Effector memory CD8-positive, alpha-beta T cell (primary cell): ENCODE results near the gene POLD2.
"Not testable (repeated sequence)": the region's sequence is repeated elsewhere in the genome, so short reads cannot be mapped to it uniquely, and the experiment has no call there.

Experiments used
- ATAC-seq: fragments of 150-1000 bp; cut with Tn5 transposase; replicated peaks from 2 replicates; pipeline ENCODE4 v1.10.0; 2021; ENCODE audit warnings: mild to moderate bottlenecking, moderate library complexity
- DNase-seq, 3 experiments: peaks; one replicate each; pipeline ENCODE4 v3.0.0; 2021
- H3K27ac Mint-ChIP-seq, 2 donors: one replicate each; pipeline ENCODE4 v1.8.0; 2022; ENCODE audit warnings: mild to moderate bottlenecking in 2 of 2, mixed read lengths in 2 of 2, moderate library complexity in 2 of 2
- H3K27me3 Mint-ChIP-seq, 2 donors: one replicate each; pipeline ENCODE4 v1.8.0; 2022; ENCODE audit warnings: mixed read lengths in 2 of 2
- H3K36me3 Mint-ChIP-seq: one replicate; pipeline ENCODE4 v1.8.0; 2022; ENCODE audit warnings: mild to moderate bottlenecking, moderate library complexity, mixed read lengths; ENCODE audit not compliant: insufficient read depth
- H3K4me1 Mint-ChIP-seq, 2 donors: one replicate each; pipeline ENCODE4 v1.8.0; 2022; ENCODE audit warnings: low read depth in 2 of 2, mixed read lengths in 2 of 2
- H3K4me3 Mint-ChIP-seq, 2 donors: one replicate each; pipeline ENCODE4 v1.8.0; 2022; ENCODE audit warnings: mild to moderate bottlenecking in 2 of 2, mixed read lengths in 2 of 2, moderate library complexity in 2 of 2
- H3K9me3 Mint-ChIP-seq, 2 donors: one replicate each; pipeline ENCODE4 v1.8.0; 2022; ENCODE audit warnings: mixed read lengths in 2 of 2
- total RNA-seq, 9 experiments: gene quantifications; one replicate each; lab custom pipeline; 2026; lab: John Stamatoyannopoulos, UW

POLD2 gene
- 29.3 to 203 (median 57.4) reads per million in 9 experiments for total RNA-seq

- H3K9me3 Mint-ChIP-seq: no peaks in the 10 kb centered on the region
Observed at GRCh38 chr7:44123190-44124003, at the start of gene POLD2. Gene POLD2 (minus strand): TSS chr7:44123548. CDS start chr7:44122053, 1,495 bp downstream.

GRCh38 chr7:44172803-44173424 is 49.6 kb upstream of the POLD2 start:
- H3K9me3 Mint-ChIP-seq: peaks cover 0 to 2% of the 10 kb centered on the region in 2 donors
- DNase-seq (no peak), ATAC-seq (no peak)
- no peaks in the 10 kb centered on the region for H3K4me1 Mint-ChIP-seq
- no peak overlapping the region for H3K27ac Mint-ChIP-seq
- no peak overlapping the region for H3K4me3 Mint-ChIP-seq
- no peaks in the 10 kb centered on the region for H3K36me3 Mint-ChIP-seq
- H3K27me3 Mint-ChIP-seq: peaks cover 27 to 36% of the 10 kb centered on the region in 2 donors

More at GRCh38 chr7:44123190-44124003, at the start of gene POLD2:
- ATAC-seq: peak; percentile 98
- Mint-ChIP-seq H3K4me3 (peak within 1 kb of the TSS; percentile 87 to 97), H3K27ac (peak within 1 kb of the TSS; percentile 85 to 93), H3K4me1 (peaks cover 14 to 16% of the 10 kb centered on the region in 2 donors), H3K27me3 (no peaks in the 10 kb centered on the region), H3K36me3 (peaks cover 15% of the 10 kb centered on the region)
- peak; percentile 95 to 97 (median 97) for DNase-seq

DNA sequence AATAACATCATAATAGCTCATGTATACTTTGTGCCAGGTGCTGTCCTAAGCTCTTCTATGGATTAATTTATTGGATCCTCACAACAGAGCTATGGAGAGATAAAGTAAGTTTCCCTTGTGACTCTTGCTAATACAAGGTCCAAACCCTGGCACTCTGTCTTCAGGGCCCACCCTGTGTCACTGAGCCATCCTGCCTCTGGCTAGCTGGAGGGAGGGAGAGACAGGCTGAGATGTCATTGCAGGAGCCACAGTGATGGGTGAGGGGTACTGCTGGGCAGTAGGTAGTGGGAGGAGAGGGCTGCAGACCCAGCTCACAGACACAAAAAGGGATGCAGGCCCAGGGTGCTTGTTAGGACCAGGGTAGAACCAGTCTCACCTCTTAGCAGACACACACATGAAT is 49.0 kb upstream of the POLD2 start:
- Mint-ChIP-seq H3K36me3 (no peaks in the 10 kb centered on the region), H3K27me3 (peaks cover 22 to 30% of the 10 kb centered on the region in 2 donors), H3K9me3 (peaks cover 0 to 2% of the 10 kb centered on the region in 2 donors), H3K4me3 (no peak overlapping the region), H3K4me1 (no peaks in the 10 kb centered on the region), H3K27ac (no peak overlapping the region)
- ATAC-seq (no peak), DNase-seq (no peak)

DNA sequence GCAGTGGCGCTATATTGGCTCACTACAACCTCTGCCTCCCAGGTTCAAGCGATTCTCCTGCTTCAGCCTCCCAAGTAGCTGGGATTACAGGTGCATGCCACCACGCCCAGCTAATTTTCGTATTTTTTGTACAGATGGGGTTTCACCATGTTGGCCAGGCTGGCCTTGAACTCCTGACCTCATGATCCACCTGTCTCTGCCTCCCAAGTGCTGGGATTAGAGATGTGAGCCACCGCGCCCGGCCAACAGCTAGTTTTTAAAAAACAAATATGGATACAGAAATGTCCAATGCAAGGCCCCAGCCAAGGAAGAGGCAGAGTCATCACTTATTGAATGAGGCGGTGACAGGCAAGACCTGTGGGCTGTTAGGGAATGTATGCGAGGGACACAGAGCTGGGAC is 48.6 kb upstream of the POLD2 start:
- not testable (repeated sequence) for H3K27ac Mint-ChIP-seq, H3K9me3 Mint-ChIP-seq, H3K4me1 Mint-ChIP-seq, H3K4me3 Mint-ChIP-seq, ATAC-seq, DNase-seq, H3K36me3 Mint-ChIP-seq
- peaks cover 17 to 30% of the 10 kb centered on the region in 2 donors for H3K27me3 Mint-ChIP-seq

- Mint-ChIP-seq H3K4me1 (no peaks in the 10 kb centered on the region), H3K27me3 (peaks cover under 1 to 6% of the 10 kb centered on the region in 2 donors), H3K36me3 (no peaks in the 10 kb centered on the region), H3K4me3 (no peak overlapping the region), H3K27ac (no peak overlapping the region), H3K9me3 (no peaks in the 10 kb centered on the region)
- ATAC-seq (no peak), DNase-seq (no peak)
Observed at GRCh38 chr7:44167920-44168319, 44.6 kb upstream of the POLD2 start.

- no peaks in the 10 kb centered on the region for H3K9me3 Mint-ChIP-seq
- no peaks in the 10 kb centered on the region for H3K36me3 Mint-ChIP-seq
- peaks cover 12% of the 10 kb centered on the region in 2 donors for H3K27me3 Mint-ChIP-seq
- no peaks in the 10 kb centered on the region for H3K4me1 Mint-ChIP-seq
- no peak for DNase-seq
- ATAC-seq: no peak
- H3K4me3 Mint-ChIP-seq: no peak overlapping the region
- no peak overlapping the region for H3K27ac Mint-ChIP-seq
Observed at GRCh38 chr7:44163591-44163990, 40.2 kb upstream of the POLD2 start.

DNA sequence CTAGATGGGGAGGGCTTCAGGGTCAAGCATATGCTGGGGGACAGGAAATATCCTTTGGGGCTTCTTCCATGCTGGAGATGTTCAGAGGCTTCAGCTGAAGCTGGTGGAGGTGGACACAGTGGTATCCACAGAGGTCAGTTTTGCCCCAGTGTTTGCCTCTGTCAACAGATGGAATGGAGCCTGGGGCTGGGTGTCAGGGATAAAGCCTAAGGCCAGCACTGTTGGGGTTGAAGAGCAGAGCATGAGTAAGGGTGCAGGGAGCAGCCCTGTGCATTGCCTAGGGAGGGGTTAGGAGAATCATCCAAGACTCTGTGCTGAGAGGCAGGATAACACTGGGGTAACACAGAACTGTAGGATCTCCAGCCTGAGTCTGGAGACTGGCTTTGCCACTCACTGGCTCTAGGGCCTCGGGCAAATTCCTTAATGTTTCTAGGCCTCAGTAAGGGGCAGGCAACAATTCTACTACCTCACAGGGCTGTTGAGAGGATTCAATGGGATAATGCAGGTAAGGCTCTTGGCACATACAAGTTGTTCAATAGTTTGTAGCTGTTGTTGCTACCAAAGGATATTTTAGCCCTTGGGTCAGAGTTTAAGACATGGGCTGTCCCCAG is 39.5 kb upstream of the POLD2 start:
- H3K9me3 Mint-ChIP-seq: no peaks in the 10 kb centered on the region
- no peak for DNase-seq
- no peaks in the 10 kb centered on the region for H3K4me1 Mint-ChIP-seq
- H3K27ac Mint-ChIP-seq: no peak overlapping the region
- H3K4me3 Mint-ChIP-seq: no peak overlapping the region
- H3K36me3 Mint-ChIP-seq: no peaks in the 10 kb centered on the region
- no peak for ATAC-seq
- H3K27me3 Mint-ChIP-seq: peaks cover 12 to 15% of the 10 kb centered on the region in 2 donors

- DNase-seq: no peak
- Mint-ChIP-seq H3K9me3 (no peaks in the 10 kb centered on the region), H3K4me1 (no peaks in the 10 kb centered on the region), H3K36me3 (no peaks in the 10 kb centered on the region), H3K27ac (no peak overlapping the region), H3K4me3 (no peak overlapping the region), H3K27me3 (peaks cover 12 to 22% of the 10 kb centered on the region in 2 donors)
- ATAC-seq: no peak
Observed at GRCh38 chr7:44162179-44162578, 38.8 kb upstream of the POLD2 start.

GRCh38 chr7:44161371-44161770 is 38.0 kb upstream of the POLD2 start:
- Mint-ChIP-seq H3K36me3 (no peaks in the 10 kb centered on the region), H3K4me3 (no peak overlapping the region), H3K27ac (no peak overlapping the region), H3K4me1 (no peaks in the 10 kb centered on the region), H3K9me3 (no peaks in the 10 kb centered on the region), H3K27me3 (peaks cover 12 to 25% of the 10 kb centered on the region in 2 donors)
- no peak for DNase-seq
- no peak for ATAC-seq

- no peak for ATAC-seq
- Mint-ChIP-seq H3K9me3 (no peaks in the 10 kb centered on the region), H3K4me1 (no peaks in the 10 kb centered on the region), H3K36me3 (no peaks in the 10 kb centered on the region), H3K4me3 (no peak overlapping the region), H3K27me3 (peaks cover 12 to 25% of the 10 kb centered on the region in 2 donors), H3K27ac (no peak overlapping the region)
- no peak for DNase-seq
Observed at GRCh38 chr7:44159824-44160630, 36.7 kb upstream of the POLD2 start.

DNA sequence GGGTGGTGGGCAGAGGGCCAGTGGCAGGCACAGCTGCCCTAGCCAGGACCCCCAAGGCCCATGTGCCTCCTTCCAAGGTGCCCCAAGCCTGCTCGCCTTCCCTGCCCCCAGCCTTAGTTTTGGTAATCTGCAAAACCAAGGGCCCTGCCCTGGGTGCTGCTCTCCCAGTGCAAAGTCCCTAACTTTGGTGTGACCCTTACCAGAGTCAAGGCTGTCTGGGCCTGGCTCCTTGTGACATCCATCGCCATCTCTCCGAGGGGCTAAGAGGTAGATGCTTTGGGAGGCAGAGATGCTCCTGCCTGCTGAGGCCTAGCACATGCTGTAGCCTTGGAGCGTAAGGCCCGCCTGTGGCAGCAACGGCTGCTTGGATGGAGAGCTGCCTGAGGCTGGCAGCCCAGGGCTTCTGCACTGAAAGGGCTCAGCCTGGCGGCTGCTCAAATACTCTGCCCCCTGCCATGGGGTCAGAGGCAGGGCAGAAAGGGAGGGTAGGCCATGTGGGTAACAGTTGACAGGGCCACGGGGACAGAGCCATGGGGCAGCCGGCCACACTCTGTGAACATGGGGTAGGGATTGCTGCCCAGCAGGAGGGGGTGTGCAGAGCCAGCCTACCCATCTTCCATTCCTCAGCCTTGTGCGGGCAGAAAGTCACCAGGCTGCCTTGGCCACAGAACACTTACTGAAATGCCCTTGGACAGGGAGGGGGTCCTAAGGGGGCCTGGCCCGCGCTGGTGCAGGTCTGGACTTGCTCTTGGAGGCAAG is 35.7 kb upstream of the POLD2 start:
- Mint-ChIP-seq H3K4me1 (no peaks in the 10 kb centered on the region), H3K27me3 (peaks cover 12 to 25% of the 10 kb centered on the region in 2 donors), H3K36me3 (no peaks in the 10 kb centered on the region), H3K27ac (no peak overlapping the region), H3K9me3 (no peaks in the 10 kb centered on the region), H3K4me3 (no peak overlapping the region)
- DNase-seq (no peak), ATAC-seq (no peak)

DNA sequence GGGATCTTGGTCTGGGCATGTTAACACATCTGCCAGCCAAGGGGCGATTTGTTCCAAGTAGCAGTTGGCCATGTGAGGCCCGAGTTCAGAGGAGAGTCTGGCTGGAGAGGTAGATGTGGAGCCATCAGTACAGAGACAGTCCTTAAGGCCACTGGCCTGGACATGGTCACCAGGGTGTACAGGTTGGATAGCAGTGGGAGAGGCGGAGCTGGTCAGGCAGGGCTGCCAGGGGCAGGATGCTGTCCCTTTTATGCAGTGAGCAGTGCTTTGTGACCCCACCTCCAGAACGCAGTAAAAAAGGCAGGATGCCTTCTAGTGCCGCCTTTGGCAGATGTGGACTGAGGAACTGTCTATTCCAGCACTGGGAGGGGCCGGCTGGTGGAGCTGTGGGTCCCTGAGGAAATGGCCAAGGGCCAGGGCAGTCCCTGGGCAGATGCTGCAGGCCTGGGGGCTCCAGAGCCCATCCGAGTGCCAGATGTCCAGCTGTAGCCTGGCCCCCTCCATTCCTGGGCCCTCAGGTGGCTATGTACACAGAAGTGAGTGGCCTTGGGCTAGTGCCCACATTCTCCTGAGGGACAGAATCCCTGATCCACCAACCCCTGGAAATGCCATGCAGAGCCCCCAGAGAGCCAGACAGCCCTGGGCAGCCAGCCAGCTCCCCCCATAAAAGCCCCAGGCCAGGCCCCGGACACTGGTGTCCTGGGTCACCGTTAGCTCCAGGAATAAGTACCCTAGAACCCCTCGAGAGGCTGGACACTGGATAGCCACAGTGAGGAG is 34.9 kb upstream of the POLD2 start:
- ATAC-seq (no peak), DNase-seq (no peak)
- no peaks in the 10 kb centered on the region for H3K36me3 Mint-ChIP-seq
- no peak overlapping the region for H3K27ac Mint-ChIP-seq
- H3K4me3 Mint-ChIP-seq: no peak overlapping the region
- peaks cover 12 to 25% of the 10 kb centered on the region in 2 donors for H3K27me3 Mint-ChIP-seq
- no peaks in the 10 kb centered on the region for H3K9me3 Mint-ChIP-seq
- no peaks in the 10 kb centered on the region for H3K4me1 Mint-ChIP-seq
